G401.6 (cell line): ENCODE data around the gene ZC3H8.
"Not testable (repeated sequence)": the region's sequence is repeated elsewhere in the genome, so short reads cannot be mapped to it uniquely, and the experiment has no call there.

Experiments used
- FAIRE-seq: peaks from 2 replicates; lab custom pipeline; 2012; peaks lifted over from hg19 to GRCh38; lab: Jason Lieb, UNC

The ZC3H8 gene

GRCh38 chr2:112254466-112255240, at the start of gene ZC3H8:
ZC3H8 (minus strand) TSS chr2:112255042; CDS start chr2:112254981, 61 bp downstream.
- FAIRE-seq = peak; percentile 27

DNA sequence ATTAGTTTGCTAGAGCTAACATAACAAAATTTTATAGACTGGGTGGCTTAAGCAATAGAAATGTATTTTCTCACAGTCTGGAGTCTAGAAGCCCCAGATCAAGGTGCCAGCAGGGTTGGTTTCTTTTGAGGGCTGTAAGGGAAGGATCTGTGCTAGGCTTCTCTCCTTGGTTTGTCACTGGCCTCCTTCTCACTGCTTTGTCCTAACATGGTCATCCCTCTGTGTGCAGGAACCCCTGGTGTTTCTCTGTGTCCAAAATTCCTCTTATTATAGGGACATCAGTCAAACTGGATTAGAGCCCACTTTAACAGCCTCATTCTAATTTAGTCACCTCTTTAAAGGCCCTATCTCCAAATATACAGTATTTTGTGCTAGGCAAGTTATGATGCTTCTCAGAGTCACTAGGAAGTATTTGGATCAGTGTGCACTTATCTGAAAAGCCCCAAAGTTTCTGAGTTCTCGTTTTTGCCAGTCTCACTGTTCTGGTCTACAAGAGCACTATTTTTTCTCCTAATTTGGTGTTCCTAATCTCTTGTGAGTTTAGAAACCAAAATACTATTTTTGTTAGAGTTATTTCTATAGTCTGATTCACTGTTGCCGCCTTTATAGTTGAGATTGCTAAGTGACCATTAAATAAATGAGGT, 49.6 kb upstream of the ZC3H8 start:
- peak; percentile 36 for FAIRE-seq

DNA sequence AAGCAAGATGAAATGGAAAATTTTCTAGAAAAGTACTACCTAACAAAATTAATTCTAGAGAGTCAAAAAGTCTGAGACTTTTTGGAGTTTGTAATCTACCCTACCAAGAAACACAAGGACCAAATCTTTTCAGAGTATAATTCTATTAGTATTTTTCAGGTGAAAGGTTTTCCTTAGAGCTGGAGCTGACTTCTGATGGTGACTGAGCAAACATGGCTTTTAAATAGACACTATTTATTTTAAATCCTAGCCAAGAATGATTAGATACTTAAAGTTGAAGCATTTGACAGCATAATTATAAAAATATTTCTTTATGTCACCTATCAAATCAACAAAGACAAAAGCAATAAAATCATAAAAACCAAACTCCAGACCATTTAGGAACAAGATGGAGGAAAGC, 47.1 kb upstream of the ZC3H8 start:
- no peak for FAIRE-seq

DNA sequence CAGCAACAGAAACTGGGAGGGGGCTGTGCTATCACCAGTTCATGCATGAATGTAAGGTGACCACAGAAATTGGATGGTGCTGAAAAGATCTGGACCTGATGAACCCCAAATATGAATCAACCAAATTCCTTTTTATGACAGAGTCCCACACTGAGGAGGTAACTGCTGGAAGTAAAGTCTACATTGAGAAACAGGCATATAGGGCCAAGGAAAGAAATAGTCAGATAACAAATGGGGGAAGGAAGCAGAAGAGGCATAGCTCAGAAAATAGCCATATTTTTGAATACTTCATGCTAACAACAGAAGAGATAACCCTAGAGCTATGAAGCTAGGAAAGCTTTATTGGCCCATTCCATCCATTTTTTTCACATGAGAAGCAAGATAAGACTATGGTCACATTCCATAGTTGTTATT, 46.3 kb upstream of the ZC3H8 start:
- no peak for FAIRE-seq

GRCh38 chr2:112296407-112296806, 41.6 kb upstream of the ZC3H8 start:
- FAIRE-seq = peak; percentile 39

DNA sequence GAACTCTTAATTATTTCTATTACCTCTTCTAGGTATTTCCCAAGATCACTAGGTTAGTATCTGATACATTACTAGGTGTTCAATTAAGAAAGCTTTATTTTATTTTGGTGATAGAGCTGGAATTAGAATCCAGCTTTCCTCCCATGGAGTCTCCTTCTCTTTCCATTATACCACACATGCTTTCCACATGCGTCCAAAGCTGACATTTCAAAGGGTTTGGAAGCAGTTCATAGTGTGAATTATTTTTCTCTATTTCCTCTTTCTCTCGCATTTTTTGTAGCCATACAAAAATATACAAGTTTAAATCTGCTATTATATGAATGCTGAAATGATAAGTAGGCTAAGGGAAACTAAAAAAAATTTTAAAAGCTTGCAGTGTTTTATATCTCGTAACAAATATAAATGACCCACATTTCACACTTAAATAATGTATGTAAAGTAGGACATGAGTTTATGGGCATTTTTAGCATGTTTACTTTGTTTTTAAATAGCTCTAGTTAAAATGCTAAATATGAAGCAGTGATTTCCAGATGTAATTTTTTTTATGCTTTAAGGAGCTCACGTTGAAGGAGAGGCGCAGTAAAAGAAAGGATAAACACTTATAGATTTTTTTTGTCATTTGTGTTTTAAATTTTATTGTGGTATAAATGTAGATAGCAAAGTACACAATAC, 40.7 kb upstream of the ZC3H8 start:
- FAIRE-seq = no peak

DNA sequence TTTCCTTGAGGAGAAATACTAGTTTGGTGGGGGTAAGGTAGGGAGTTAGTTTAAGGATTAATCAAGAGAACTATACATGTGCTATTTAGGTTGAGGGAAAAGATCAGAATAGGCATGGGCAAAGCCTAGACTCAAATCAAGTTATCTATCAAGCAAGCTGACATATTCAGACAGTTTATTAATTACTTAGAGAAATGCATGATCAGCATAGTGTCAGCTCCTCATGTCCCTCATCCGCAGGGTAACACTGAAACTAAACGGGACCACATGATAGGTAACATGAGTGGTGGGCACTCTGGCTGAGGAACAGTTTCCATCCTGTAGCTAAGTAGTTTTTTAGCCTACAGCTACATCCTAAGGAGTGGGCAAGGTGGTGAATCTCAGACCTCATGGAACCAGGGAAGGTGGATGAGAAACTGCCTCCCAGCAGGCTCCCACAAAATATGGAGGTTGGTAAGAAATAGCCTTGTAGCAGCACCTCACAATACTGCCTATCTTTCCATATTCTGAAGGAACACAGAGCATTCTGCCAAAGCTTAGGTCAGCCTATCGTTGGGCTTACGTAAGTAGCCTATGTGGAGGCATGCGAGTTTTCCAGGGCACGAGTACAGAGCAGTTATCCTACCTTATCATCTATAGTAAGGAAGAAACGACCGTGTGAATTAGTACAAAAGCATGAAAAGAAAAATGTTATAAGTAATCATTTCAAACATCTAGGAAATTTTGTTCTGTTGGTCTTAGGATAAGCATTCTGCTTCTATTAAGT, 39.0 kb upstream of the ZC3H8 start:
- no peak for FAIRE-seq

- no peak for FAIRE-seq
These were observed 35.8 kb upstream of the ZC3H8 start for GRCh38 chr2:112290648-112291047.

DNA sequence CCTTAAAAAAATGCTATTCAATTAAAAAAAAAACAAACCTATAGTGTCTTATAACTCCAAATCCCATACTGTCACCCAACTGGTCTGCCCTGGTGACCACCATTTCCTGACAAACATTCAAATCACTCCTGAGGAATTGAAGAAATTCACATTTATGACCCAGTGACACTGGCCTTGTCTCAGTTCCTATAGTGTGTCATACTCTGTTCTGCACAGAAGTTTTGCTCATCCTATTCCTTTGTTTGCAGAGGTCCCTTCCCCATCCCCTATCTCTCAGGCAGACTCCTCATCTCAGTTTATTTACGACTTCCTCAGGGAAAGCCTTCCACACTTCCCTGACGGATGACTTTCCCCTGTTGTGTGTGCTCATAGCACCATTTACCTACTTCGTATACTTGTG, 35.2 kb upstream of the ZC3H8 start:
- no peak for FAIRE-seq

DNA sequence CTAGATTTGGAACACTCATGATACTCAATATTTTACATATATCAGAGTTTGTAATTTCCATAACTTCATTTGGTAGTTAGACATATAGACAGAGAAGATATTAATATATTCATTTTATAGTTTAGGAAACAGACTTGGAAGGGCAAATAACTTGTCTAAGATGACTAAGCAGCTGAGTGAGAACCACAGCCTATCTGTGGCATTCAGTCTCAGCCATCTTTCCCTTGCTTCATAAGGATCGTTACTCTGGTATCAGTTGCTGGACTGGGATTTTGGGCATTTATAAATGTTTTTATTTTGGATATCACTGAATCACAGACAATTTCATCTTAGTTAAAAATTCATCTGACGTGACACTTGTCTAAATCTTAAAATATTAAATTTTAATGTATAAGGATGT, 28.7 kb upstream of the ZC3H8 start:
- not testable (repeated sequence) for FAIRE-seq

- FAIRE-seq = not testable (repeated sequence)
These were observed 27.2 kb upstream of the ZC3H8 start for GRCh38 chr2:112282066-112282465.

GRCh38 chr2:112277596-112278220, 22.9 kb upstream of the ZC3H8 start:
- no peak for FAIRE-seq

- no peak for FAIRE-seq
These were observed 22.1 kb upstream of the ZC3H8 start for GRCh38 chr2:112276954-112277353.

DNA sequence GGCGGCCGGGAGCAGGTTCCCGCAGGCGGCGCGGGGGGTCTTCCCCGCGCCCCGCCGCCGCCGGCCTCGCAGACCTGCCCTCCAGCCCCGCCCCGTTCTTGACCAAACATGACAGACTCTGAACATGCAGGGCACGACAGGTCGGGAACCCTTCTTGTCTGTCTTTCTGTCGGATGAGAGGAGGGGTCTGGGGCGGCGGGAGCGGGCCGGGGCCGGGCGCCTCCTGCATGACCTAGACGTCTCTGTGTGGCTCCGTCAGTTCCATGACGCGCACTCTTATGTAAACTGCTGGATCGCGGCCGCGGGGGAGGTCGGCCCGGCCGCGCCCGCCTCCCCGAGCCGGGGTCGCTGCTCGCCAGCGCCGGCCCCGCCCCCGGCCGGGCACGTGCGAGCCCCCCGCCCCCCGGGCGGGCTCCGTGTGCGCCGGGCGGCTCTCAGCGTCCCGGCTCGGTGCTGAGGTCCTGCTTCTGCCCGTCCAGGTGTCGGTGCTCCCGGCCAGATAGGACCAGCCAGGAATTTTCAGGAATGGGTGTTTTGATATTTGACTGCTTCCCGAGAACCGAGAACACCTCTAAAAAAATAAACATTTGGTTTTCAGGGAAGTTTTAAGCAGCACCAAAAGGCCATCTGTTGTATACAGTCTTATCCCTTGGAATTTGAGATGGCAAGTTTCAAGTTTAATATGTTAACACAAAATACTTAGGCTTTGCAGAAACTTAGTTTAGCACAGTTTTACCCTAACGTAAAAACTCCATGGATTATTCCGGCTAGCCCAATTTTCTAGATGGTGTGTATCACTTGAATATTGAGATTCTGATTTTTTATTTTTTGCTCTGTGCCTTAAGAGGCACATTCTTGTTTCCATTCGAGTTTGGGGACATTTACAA, 21.3 kb upstream of the ZC3H8 start:
- no peak for FAIRE-seq

- peak; percentile 92 for FAIRE-seq
These were observed 20.6 kb upstream of the ZC3H8 start, which contains the start of gene ZC3H6 for GRCh38 chr2:112275311-112275886. ZC3H6 (plus strand) TSS chr2:112275597; CDS start chr2:112275995, 398 bp downstream.

GRCh38 chr2:112273349-112273748, 18.5 kb upstream of the ZC3H8 start:
- FAIRE-seq = peak; percentile 11

GRCh38 chr2:112272669-112273068, 17.8 kb upstream of the ZC3H8 start:
- no peak for FAIRE-seq

GRCh38 chr2:112268547-112268946, 13.7 kb upstream of the ZC3H8 start:
- FAIRE-seq = no peak

GRCh38 chr2:112262876-112263275, 8.0 kb upstream of the ZC3H8 start:
- no peak for FAIRE-seq

- no peak for FAIRE-seq
These were observed 5.4 kb upstream of the ZC3H8 start for GRCh38 chr2:112260295-112260625.
